Peyer's patch (tissue), 4 donors: ENCODE results near the gene TMEM126B.

Source experiments
- CTCF ChIP-seq, 6 experiments: fragments of 450-650 bp in 4 of 6; fragments of 200-600 bp in 2 of 6; sonication (generic) in 1 of 6; IDR thresholded peaks; one replicate each; pipeline ENCODE4 v1.5.1; 2017 to 2019; ENCODE audit warnings: antibody characterized with exemption in 6 of 6, mild to moderate bottlenecking in 3 of 6, moderate library complexity in 1 of 6
- POLR2A ChIP-seq, 2 donors: fragments of 450-650 bp; IDR thresholded peaks; one replicate each; pipeline ENCODE4 v1.5.1; 2017; ENCODE audit warnings: antibody characterized with exemption in 2 of 2, mild to moderate bottlenecking in 2 of 2, moderate library complexity in 2 of 2

- TF ChIP-seq CTCF (IDR thresholded peaks at IDR 0.05) (peak in 5 of 6 experiments; percentile 32 to 79 (median 69)), POLR2A (IDR thresholded peaks at IDR 0.05) (no peak)
Observed at GRCh38 chr11:85595285-85595884, 33.0 kb upstream of the TMEM126B start.
